Stimulated activated CD4-positive, alpha-beta T cell treated with anti-CD3 and anti-CD28 coated beads, Interleukin-12 subunit alpha, Interleukin-12 subunit beta, amount 100 ng/mL, for 48 hours (primary cell): Measurements from ENCODE around the gene IFT20.
"Not testable (repeated sequence)": the region's sequence is repeated elsewhere in the genome, so short reads cannot be mapped to it uniquely, and the experiment has no call there.

ENCODE experiments used
- DNase-seq, 3 donors: peaks; one replicate each; pipeline ENCODE4 v3.0.0-alpha.2; 2020; ENCODE audit warnings: low read depth in 2 of 3, low spot score in 1 of 3

The IFT20 gene

GRCh38 chr17:28364665-28365363, 29.5 kb upstream of the IFT20 start, which contains the start of gene SEBOX:
Gene SEBOX (minus strand): TSS chr17:28365199. CDS start chr17:28365151, 48 bp downstream.
- no peak for DNase-seq

DNA sequence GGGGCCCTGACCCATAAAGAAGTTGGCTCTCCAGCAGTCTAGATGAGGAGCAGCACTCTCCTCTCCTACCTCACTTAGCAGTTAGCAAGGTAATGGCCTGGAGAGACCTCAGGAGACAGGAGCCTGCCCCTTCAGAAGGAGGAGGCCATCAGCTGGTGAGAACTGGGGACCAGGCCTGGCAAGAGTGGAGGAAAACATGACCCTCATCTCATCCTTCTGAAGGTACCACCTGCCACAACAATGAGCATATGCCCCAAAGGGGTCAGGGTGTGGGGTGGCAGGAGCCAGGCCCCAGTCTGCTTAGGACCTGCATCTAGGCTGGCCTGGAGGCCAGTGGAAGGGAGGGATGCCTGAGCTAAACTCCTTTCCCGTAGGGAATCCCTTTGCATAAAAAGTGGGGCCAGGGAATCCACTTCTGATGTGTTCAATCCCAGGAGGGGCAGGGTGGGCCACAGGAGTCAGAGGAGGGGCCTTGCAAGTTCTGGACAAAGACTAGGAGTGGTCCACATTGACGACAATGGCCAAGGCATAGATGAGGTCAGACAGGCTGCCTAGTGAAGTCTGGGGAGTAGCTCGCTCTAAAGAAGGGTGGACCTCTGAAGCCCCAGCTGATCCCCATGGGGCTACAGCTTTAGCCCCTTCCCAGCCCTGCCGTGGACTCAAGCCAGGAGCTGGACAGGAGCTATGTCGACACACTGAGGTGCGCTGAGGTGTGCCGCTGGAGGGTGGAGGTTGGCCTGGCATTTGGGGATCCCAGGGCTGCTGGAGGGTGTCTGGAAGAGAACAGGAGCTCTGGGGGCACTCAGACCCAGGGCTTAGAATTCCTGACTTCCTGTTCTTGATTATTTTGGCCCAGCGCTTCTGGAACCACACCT, 28.7 kb upstream of the IFT20 start:
- DNase-seq = no peak

DNA sequence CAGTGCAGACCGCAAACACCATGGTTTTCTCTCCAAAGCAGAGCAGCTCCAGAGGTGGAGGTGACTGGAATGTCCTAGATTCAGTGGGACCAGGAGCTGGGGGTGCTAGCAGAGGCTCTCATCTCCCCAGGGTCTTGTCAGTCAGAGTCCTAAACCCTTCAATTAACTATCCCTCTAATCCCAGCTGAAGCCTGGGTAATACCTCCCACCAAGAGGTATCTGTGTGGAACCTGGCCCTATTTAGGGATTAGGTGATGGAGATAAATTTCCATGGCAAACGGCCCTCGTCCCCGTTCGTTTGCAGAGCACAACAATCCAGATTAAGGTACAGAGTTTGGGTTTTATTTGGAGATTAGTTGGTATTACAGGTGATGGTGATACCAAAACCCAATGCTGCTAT, 27.9 kb upstream of the IFT20 start:
- no peak for DNase-seq

GRCh38 chr17:28357901-28358197, 22.6 kb upstream of the IFT20 start:
- DNase-seq = no peak

- peak; percentile 92 to 95 (median 94) for DNase-seq
Measured at GRCh38 chr17:28357061-28357900, 22.0 kb upstream of the IFT20 start, which contains the start of gene POLDIP2. Gene POLDIP2 (minus strand): TSS chr17:28357527. CDS start chr17:28357448, 79 bp downstream.

GRCh38 chr17:28350271-28350670, 15.0 kb upstream of the IFT20 start:
- DNase-seq = no peak

DNA sequence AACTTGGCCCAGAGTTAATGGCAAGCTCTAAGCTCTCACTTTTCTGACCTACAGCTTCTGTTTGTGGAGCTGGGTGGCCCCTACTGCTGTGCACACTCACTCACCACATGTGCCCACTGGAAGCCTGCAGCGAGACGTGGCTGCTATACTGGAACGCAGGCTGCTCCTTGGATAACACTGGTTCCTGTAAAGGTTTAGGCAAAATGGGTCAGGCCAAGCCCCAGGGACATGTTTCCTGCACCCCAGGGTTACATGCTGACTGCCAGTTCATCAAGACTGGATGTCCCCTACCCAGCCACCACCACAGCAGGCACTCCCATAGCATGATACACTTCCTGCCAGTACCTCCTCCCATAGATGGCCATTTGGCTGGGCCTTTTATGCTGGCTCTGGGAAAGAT, 13.7 kb upstream of the IFT20 start:
- no peak for DNase-seq

DNA sequence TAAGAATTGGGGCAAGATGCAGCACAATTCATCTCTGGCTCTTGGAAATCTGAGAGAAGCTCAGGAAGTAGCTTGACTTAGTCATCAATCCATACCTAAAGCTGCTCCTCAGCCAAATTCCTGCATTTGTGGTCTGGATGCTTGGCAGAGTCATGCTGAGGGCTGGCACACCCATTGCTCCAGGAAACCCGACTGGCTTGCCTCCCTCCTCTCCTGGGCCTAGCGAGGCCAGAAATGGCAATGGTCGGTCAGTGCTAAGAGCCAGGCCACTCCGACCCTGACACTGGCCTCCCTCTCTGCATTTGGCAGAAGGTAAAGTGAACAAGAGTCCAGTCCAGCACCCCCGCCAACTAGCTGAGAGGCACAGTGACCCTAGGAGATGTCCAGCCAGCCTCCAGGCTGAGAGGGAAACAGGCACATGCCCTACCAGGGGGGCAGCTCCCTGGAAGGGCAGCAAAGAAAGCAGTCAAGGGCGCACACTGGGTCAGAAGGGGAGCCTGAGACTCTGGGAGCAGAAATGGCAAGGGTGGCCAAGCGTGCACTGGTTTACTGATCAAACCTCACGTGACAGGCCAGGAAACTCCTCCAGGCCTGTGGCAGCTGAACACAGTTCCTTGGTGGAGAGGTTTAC, 12.1 kb upstream of the IFT20 start:
- no peak for DNase-seq

DNA sequence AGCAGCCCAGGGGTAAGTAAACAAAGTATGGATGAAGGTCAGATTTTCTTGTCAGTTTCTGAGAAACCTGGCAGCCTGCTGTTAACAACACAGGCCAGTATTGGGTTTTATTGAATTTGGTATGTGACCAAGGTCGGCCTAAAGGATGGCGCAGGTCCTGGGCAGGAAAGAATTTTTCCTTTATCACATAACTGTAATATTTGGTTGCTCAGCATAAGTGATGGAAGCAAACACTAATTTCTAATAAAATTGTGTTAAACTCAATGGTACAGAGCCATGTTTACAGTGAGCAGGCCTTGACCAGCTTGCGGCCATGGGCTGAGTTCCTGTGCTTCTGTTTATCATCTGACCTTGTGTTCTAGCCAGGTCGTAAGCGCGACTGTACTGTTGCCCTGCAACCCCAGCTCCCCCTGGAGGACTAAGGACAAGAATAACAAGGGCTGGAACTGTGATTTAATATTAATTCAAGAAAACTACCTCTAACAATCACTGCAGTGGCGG, 11.5 kb upstream of the IFT20 start:
- no peak for DNase-seq

GRCh38 chr17:28346199-28346580, 10.9 kb upstream of the IFT20 start:
- DNase-seq = no peak

- DNase-seq = no peak
Measured at GRCh38 chr17:28345419-28346198, 10.3 kb upstream of the IFT20 start.

DNA sequence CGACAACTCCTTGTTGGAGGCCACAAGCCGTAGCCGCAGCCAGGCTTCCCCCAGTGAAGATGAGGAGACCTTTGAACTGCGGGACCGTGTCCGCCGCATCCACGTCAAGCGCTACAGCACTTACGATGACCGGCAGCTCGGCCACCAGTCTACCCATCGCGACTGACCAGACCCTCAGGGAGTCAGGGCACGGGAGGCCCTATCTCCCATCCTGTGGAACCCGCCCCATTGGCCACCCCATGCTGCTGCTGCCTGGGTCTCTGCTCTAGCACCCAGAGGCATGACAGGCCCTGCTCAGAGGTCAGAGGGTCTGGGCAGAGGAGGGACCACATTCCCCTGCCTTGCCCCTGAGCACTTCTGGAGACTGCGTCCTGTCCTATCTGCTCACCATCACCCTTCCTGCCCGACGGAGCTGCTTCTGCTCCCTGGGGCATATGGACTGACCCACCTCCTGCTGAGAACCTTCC, 9.2 kb upstream of the IFT20 start:
- no peak for DNase-seq

GRCh38 chr17:28344011-28344410, 8.7 kb upstream of the IFT20 start:
- no peak for DNase-seq

- no peak for DNase-seq
Measured at GRCh38 chr17:28343491-28343932, 8.2 kb upstream of the IFT20 start.

DNA sequence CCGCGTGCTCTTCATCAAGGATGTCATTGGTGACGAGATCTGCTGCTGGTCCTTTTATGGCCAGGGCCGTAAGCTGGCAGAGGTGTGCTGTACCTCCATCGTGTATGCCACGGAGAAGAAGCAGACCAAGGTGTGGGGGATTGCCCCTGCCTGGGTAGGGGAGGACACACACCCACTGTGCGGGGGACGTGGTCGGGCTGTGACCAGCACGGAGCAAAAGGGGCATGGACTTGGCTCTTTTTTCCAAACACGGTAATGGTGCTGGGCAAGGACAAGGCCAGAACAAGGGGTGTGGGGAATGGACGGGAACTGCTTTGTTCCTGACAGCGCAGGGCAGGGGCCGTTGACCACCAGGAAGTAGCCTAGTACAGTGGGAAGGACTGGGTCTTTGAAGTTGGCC, 7.0 kb upstream of the IFT20 start:
- DNase-seq = no peak

- no peak for DNase-seq
Measured at GRCh38 chr17:28341516-28341915, 6.2 kb upstream of the IFT20 start.

- no peak for DNase-seq
Measured at GRCh38 chr17:28340374-28340773, 5.1 kb upstream of the IFT20 start.

DNA sequence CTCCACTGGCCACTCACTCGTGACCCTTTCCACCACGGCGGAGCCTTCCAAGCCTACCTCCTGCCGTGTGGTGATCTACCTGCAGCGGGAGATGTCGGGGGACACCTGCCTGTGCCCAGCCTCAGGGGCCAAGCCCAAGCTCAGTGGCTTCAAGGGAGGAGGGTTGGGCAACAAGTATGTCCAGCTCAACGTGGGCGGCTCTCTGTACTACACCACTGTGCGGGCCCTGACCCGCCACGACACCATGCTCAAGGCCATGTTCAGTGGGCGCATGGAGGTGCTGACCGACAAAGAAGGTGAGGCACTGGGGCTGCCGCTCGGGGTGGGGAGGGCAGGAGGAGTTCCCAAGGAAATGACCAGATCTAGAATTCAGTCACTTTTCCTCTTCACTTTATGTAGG, 4.2 kb upstream of the IFT20 start:
- no peak for DNase-seq

GRCh38 chr17:28338769-28339212, 3.5 kb upstream of the IFT20 start:
- DNase-seq = not testable (repeated sequence)
